ENCODE results near the gene SSTR3. TPM values are rescaled to one million over a fixed set of nuclear protein-coding genes. Genes with fewer than 3 reads are reported as not detected.

Gene SSTR3
- total and polyA plus RNA-seq, 9 of the 15 experiments (the other 6 are each of a cell fraction or from before 2014, with no cell fraction given) = 0.03 TPM; not detected in 8

GRCh38 chr22:37181681-37182080 lies 30.6 kb downstream of the SSTR3 start (continued):
- TF ChIP-seq ATF4 (CRISPR knock-in tag; IDR thresholded peaks at IDR 0.05) = no peak
- TF ChIP-seq ZNF398 (CRISPR knock-in tag; IDR thresholded peaks at IDR 0.05) = no peak
- TF ChIP-seq SAFB2 (IDR thresholded peaks at IDR 0.05; ENCODE audit: borderline replicate concordance, low read depth, low read length, severe bottlenecking) = no peak

- Histone ChIP-seq H3K36me3 (ENCODE audit: control insufficient read depth, insufficient read depth, low read length) (no peaks in the 10 kb centered on the region), H3K27ac (ENCODE audit: extremely low read depth, low read depth, low read length) (no peak overlapping the region), H2AFZ (ENCODE audit: low read depth, low read length) (no peak overlapping the region), H3K9ac (ENCODE audit: insufficient read depth in 1 of 2, low read depth in 2 of 2, low read length in 2 of 2) (no peak overlapping the region; a peak in 1 of 4 replicates), H4K20me1 (replicated peaks; ENCODE audit: control insufficient read depth, insufficient read depth, low read length) (0 out of 2 replicates have a peak, but pooled peaks cover 3% of the 10 kb centered on the region), H3K9me3 (replicated peaks; ENCODE audit: control insufficient read depth, insufficient read depth, low read depth, low read length) (no peaks in the 10 kb centered on the region), H3K4me3 (no peak overlapping the region), H3K4me2 (ENCODE audit: insufficient read depth, low read length) (no peak overlapping the region), H3K9me1 (ENCODE audit: control insufficient read depth, insufficient read depth, low read length) (no peaks in the 10 kb centered on the region), H3K27me3 (ENCODE audit: control insufficient read depth in 2 of 2, insufficient read depth in 2 of 2, low read length in 2 of 2) (peaks cover 5 to 59% of the 10 kb centered on the region in 2 experiments; a peak in 4 of 5 replicates), H3K4me1 (replicated peaks in 1 of 2; ENCODE audit: control insufficient read depth in 2 of 2, insufficient read depth in 2 of 2, low read length in 2 of 2) (peaks cover 0 to 32% of the 10 kb centered on the region in 2 experiments; a peak in 2 of 5 replicates), H3K79me2 (ENCODE audit: control insufficient read depth, insufficient read depth, low read length) (no peaks in the 10 kb centered on the region)
- intact Hi-C loops (cut with micrococcal nuclease) = no loop called here
- POLR2A ChIA-PET = no interaction called here
- CTCF ChIA-PET (ENCODE audit: low intra/inter-chr PET ratio) = interaction anchor here (0.6 to 1.3 kb wide), 2 partner anchors 10 to 19 kb away, joined by 3 read pairs; no protein-coding TSS in a partner anchor
- FAIRE-seq (no peak), DNase-seq (ENCODE audit: extremely low read depth in 1 of 4, low spot score in 3 of 4) (no peak), ATAC-seq (no peak)
- WGBS (ENCODE audit: insufficient coverage, low coverage, missing lambda C conversion rate) = 11% methylated on average over 6 of the region's 15 CpGs
- BruUV-seq (replicated peaks) = no TSS peak
- in situ Hi-C loops (cut with MboI) = no loop called here
- TF ChIP-seq POLR2AphosphoS5 (IDR thresholded peaks at IDR 0.05; ENCODE audit: control insufficient read depth, insufficient read depth, low read depth, low read length) (no peak), CUX1 (CRISPR knock-in tag; IDR thresholded peaks at IDR 0.05) (no peak), TEAD1 (CRISPR knock-in tag; IDR thresholded peaks at IDR 0.05) (no peak), SAFB2 (IDR thresholded peaks at IDR 0.05; ENCODE audit: borderline replicate concordance, low read depth, low read length, severe bottlenecking) (no peak)
These were observed 31.6 kb downstream of the SSTR3 start for GRCh38 chr22:37180531-37181231.

Data from K562 (cell line).